ENCODE measurements around the gene RASGEF1C.
A peak's percentile ranks its signal among the peaks of the same experiment; 100 is the strongest.

Gene RASGEF1C

GRCh38 chr5:180119031-180119902 is 89.7 kb downstream of the RASGEF1C start:
- no peak for DNase-seq (ENCODE audit: low spot score)

GRCh38 chr5:180118391-180118791 is 90.6 kb downstream of the RASGEF1C start:
- DNase-seq (ENCODE audit: low spot score) = no peak

- DNase-seq (ENCODE audit: low spot score) = peak; percentile 24
Measured at GRCh38 chr5:180117000-180117725, 91.8 kb downstream of the RASGEF1C start.

DNA sequence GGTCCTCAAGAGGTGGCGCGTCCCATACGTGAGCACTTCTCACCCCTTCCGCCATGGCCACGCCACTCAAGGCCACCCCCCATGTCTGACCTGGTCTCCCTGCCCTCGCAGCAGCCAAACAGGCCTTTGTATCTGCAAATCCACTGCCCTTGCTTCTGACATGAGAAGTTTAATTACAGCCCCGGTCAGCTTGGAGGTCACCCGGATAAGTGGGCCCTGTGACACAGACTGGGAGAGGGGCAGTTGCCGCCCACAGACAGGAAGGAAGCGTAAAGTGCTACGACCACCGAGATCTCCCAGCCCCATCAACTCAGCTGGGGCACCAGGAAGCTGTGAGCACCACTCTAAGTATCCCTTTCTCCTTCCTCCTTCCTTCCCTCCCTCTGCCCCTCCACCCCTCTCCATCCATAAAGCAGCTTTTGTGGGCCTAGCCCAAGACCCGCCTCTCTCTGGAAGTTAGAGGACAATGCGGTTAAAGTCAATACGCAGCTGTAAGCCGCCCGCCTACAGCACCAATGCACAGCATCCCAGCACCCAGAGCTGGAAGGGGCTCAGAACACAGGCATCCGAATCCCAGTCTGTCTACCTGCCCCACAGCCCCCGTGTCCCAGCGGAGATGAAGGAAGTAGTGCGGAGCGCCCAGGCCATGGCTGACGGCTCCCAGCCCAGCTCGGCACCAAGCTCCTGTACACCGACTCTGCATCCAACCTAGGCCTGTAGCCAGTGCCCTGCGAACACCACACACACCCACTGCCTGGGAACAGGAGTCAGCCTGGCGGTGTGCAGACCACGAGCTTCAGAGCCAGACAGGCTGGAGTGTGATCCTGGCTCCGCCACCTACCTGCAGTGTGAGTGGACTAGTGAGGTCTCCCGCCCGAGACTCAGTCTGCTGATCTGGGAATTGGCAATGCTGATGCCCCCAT is 92.7 kb downstream of the RASGEF1C start:
- no peak for DNase-seq (ENCODE audit: low spot score)

GRCh38 chr5:180115326-180116076 is 93.5 kb downstream of the RASGEF1C start:
- no peak for DNase-seq (ENCODE audit: low spot score)

- no peak for DNase-seq (ENCODE audit: low spot score)
Measured at GRCh38 chr5:180114304-180115003, 94.6 kb downstream of the RASGEF1C start.

GRCh38 chr5:180113660-180114303 is 95.2 kb downstream of the RASGEF1C start:
- DNase-seq (ENCODE audit: low spot score) = no peak

GRCh38 chr5:180112181-180112861 is 96.7 kb downstream of the RASGEF1C start:
- DNase-seq (ENCODE audit: low spot score) = no peak

- DNase-seq (ENCODE audit: low spot score) = no peak
Measured at GRCh38 chr5:180111273-180112002, 97.6 kb downstream of the RASGEF1C start.

DNA sequence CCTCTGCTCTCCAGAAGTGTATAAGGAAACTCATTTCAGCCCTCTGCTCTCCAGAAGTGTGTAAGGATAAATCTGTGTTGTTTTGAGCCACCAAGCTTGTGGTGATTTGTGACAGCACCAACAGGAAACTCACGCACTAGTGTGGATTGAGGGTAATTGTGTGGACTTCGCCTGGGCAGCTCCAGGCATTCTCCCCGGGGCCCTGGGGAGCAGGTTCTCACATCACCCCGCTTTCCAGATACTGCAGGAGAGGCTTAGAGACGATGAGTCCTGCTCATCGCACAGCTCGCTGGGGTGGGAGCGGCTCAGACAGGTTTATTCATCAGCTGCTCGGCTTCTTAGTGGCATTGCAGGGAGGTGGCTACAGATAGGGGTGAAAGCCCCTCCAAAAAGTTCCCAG is 99.1 kb downstream of the RASGEF1C start:
- DNase-seq (ENCODE audit: low spot score) = no peak

- no peak for DNase-seq (ENCODE audit: low spot score)
Measured at GRCh38 chr5:180107005-180107404, 102.0 kb downstream of the RASGEF1C start.

DNA sequence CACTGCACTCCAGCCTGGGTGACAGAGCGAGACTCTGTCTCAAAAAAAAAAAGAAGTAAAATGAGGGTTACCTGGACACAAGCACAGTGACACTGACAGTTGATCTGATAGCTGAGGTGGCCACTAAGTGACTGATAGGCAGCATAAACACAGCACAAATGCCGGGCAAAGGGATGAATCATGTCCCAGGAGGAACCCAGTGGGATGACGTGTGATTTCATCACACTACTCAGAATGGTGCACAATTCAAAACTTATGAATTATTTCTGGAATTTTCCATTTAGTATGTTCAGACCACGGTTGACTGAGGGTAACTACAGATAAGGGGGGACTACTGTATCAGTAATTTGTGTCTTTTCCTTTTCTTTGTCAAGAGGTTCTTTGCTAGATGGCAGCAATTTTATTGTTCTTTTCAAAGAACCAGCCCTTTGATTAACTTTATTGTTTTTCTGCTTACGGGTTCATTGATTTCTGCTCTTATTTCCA is 103.1 kb downstream of the RASGEF1C start:
- DNase-seq (ENCODE audit: low spot score) = no peak

DNA sequence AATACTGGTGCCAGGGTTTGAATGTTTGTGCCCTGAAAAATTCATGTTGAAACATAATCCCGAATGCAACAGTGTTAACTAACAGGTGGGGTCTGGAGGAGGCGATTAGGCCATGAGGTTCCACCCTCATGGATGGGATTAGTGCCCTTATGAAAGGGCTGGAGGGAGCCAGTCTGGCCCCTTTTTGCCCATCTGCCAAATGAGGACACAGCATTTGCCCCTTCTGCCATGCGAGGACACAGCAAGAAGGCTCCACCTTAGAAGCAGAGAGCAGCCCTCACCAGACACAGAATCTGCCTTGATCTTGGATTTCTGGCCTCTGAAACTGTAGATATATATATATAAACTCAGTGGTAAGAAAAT is 104.9 kb downstream of the RASGEF1C start:
- no peak for DNase-seq (ENCODE audit: low spot score)

GRCh38 chr5:180103487-180104167 is 105.4 kb downstream of the RASGEF1C start:
- no peak for DNase-seq (ENCODE audit: low spot score)

DNA sequence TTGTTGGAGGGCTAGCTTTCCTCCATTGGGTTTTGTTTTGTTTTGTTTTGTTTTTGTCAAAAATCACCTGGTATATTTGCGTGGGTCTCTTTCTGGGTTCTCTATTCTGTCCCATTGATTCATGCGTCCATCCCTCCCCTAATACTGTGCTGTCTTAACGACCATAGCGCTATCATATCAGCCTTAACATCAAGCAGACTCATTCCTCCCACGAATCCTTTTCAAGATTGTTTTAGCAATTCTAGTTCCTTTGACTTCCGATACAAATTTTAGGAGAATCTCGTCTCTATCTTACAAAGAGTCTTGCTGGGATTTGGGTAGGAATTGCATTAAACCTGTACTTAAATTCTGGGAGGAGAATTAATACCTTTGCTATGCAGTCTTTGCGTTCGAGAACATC is 106.4 kb downstream of the RASGEF1C start:
- DNase-seq (ENCODE audit: low spot score) = no peak

DNA sequence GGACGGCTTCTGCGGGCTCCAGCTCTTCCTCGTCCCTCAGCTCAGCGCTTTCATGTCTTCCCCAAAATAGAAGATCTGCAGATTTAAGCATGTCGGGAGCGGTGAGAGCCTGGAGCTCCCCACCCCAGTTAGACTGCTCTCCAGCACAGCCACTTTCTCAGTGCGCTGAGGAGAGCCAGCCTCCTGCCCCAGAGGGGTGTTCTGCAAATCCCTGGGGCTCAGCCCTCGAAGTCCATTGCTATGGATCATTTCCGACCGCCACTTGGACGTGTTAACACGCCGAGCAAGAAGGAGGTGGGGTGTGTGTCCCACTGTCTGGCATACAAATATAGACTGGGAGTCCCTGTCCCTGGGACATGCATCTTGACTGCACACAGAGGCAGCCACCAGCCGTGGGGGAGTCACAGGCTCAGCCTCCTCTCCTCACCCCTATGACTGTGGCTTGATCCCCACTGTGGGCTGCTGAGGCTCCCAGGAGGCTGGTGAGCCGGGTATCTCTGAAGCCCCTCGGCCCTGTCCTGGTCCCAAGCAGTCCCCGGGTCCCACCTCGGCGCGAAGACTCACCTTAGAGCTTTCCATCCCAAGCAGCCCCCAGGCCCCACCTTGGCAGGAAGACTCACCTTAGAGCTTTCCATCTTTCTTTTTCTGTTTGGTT is 107.4 kb downstream of the RASGEF1C start:
- DNase-seq (ENCODE audit: low spot score) = no peak

DNA sequence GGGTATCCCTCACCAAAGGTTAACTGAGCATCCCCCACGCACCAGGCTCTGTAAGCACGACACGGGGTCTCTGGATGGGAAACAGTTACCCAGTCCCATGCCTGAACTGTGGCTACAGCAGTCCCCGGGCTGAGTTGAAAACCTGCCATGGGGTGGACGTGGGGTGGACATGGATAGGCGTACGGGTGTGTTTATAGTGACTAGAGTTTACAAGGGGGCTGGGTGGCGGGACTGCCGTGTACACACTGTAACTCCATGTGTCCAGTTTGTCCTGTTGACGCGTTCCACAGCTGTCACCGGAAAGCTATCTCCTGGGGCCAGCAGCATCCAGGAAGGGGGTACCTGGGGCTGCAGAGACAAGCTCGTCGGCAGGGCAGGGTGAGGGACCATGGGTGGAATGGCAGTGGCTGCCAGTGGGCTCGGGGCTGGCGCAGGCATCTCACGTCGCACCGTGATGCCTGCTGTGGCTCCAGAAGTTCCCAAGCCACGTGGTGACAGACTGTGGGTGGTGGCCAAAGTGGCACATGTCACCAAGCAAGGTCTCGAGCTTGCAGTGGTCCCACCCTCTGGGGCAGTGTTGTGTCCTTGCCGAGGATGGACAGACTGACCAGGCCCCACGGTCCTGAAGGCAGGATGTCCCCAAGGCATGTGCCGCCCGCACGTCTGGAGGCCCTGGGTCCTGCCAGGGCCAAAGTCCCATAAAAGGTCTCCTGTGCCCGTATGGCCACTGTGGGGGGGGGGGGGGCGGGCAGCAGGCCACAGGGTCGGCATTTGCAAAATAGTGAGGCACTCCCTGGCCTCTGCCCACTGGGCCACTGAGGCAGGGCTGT is 108.2 kb downstream of the RASGEF1C start:
- no peak for DNase-seq (ENCODE audit: low spot score)
